Ovary (tissue), 3 donors: ENCODE data around the gene RPTOR.

Experiments used
- CTCF ChIP-seq, 3 donors: fragments of 450-650 bp in 2 of 3; fragments of 200-600 bp in 1 of 3; IDR thresholded peaks; one replicate each; pipeline versions ENCODE4 v1.5.1 to v1.8.0; 2016 to 2022; ENCODE audit warnings: antibody characterized with exemption in 3 of 3, mild to moderate bottlenecking in 1 of 3
- EP300 ChIP-seq: sonication (generic); formaldehyde crosslinking; IDR thresholded peaks from one replicate; pipeline ENCODE4 v1.6.1; 2017; ENCODE audit warnings: antibody characterized with exemption
- POLR2A ChIP-seq: fragments of 450-650 bp; IDR thresholded peaks from one replicate; pipeline ENCODE4 v1.6.1; 2017; ENCODE audit warnings: antibody characterized with exemption, mild to moderate bottlenecking, moderate library complexity
- donor health status: DM: no; HTN: no; CAD: no.

- no peak for TF ChIP-seq CTCF (IDR thresholded peaks at IDR 0.05)
- TF ChIP-seq EP300: no peak
- TF ChIP-seq POLR2A: no peak
Observed at GRCh38 chr17:80829166-80829813, 284.7 kb downstream of the RPTOR start.
